ENCODE results near the gene LITAFD.

DNA sequence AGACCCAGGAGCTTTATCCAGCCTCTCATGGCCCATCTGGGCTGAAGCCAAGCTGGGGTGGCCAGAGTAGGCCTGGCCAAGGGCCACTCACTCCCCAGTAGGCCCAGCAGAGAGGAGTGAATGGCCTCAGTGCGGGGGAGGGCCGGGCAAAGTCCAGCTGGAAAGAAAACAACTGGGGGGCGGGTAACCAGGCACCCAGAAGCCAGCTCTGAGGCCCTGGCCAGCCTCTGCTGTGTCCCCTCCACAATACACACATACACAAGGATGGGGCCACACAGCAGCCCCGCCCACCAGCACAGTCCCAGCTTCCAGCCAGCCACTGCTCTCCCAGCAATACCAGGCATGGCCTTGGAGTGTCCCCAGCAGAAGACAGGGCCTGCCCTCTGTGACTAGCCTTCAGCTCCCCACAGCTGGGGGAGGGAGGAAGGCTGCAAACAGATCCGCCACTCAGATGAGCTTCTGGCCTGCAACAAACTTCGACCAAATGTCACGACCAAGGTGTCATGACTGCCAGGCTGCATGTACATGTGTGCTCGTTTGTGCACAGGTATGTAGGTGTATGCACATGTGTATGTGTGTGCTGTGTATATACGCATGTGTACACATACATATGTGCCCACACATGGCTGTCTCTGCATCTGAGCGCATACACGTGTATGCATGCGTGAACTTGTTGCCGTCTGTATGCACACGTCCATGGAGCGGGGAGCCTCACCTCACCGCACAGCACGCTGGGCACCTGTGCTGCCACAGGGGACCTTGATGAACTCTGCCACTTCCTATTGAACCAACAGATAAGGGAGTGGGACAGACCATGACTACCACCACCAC is 18.3 kb upstream of the LITAFD start:
- no peak for TF ChIP-seq EZH2 (IDR thresholded peaks at IDR 0.05; ENCODE audit: low read depth)
- TF ChIP-seq, protein P1, sequence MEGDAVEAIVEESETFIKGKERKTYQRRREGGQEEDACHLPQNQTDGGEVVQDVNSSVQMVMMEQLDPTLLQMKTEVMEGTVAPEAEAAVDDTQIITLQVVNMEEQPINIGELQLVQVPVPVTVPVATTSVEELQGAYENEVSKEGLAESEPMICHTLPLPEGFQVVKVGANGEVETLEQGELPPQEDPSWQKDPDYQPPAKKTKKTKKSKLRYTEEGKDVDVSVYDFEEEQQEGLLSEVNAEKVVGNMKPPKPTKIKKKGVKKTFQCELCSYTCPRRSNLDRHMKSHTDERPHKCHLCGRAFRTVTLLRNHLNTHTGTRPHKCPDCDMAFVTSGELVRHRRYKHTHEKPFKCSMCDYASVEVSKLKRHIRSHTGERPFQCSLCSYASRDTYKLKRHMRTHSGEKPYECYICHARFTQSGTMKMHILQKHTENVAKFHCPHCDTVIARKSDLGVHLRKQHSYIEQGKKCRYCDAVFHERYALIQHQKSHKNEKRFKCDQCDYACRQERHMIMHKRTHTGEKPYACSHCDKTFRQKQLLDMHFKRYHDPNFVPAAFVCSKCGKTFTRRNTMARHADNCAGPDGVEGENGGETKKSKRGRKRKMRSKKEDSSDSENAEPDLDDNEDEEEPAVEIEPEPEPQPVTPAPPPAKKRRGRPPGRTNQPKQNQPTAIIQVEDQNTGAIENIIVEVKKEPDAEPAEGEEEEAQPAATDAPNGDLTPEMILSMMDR (conservative IDR thresholded peaks at IDR 0.05): no peak
